ENCODE measurements around the gene CFAP410.
A peak's percentile ranks its signal among the peaks of the same experiment; 100 is the strongest.
"Not testable (repeated sequence)": the region's sequence is repeated elsewhere in the genome, so short reads cannot be mapped to it uniquely, and the experiment has no call there.

Gene CFAP410

GRCh38 chr21:44345495-44345894, 6.3 kb upstream of the CFAP410 start:
- TF ChIP-seq CTCF (IDR thresholded peaks at IDR 0.05; ENCODE audit: insufficient read depth, low read length, poor library complexity, severe bottlenecking) = no peak
- H3K4me3 ChIP-seq (replicated peaks; ENCODE audit: low read depth, low read length) = no peak overlapping the region
- no peaks in the 10 kb centered on the region for H3K36me3 ChIP-seq (ENCODE audit: control insufficient read depth, insufficient read depth, low read length)
- H3K27me3 ChIP-seq (replicated peaks; ENCODE audit: control insufficient read depth, insufficient read depth, low read length) = no peaks in the 10 kb centered on the region
- DNase-seq (ENCODE audit: extremely low read depth, insufficient read length) = no peak

- H3K27me3 ChIP-seq (replicated peaks; ENCODE audit: control insufficient read depth, insufficient read depth, low read length) = no peaks in the 10 kb centered on the region
- H3K36me3 ChIP-seq (ENCODE audit: control insufficient read depth, insufficient read depth, low read length) = no peaks in the 10 kb centered on the region
- no peak for DNase-seq (ENCODE audit: extremely low read depth, insufficient read length)
- H3K4me3 ChIP-seq (replicated peaks; ENCODE audit: low read depth, low read length) = no peak overlapping the region
- no peak for TF ChIP-seq CTCF (IDR thresholded peaks at IDR 0.05; ENCODE audit: insufficient read depth, low read length, poor library complexity, severe bottlenecking)
These were observed 5.5 kb upstream of the CFAP410 start for GRCh38 chr21:44344541-44345183.

GRCh38 chr21:44342981-44343380, 3.8 kb upstream of the CFAP410 start:
- not testable (repeated sequence) for H3K4me3 ChIP-seq (replicated peaks; ENCODE audit: low read depth, low read length); H3K36me3 ChIP-seq (ENCODE audit: control insufficient read depth, insufficient read depth, low read length); H3K27me3 ChIP-seq (replicated peaks; ENCODE audit: control insufficient read depth, insufficient read depth, low read length); DNase-seq (ENCODE audit: extremely low read depth, insufficient read length)

- H3K27me3 ChIP-seq (replicated peaks; ENCODE audit: control insufficient read depth, insufficient read depth, low read length); DNase-seq (ENCODE audit: extremely low read depth, insufficient read length); H3K4me3 ChIP-seq (replicated peaks; ENCODE audit: low read depth, low read length); H3K36me3 ChIP-seq (ENCODE audit: control insufficient read depth, insufficient read depth, low read length): not testable (repeated sequence)
These were observed 2.7 kb upstream of the CFAP410 start for GRCh38 chr21:44341726-44342458.

GRCh38 chr21:44337941-44338895, 972 bp downstream of the CFAP410 start:
- no peak for TF ChIP-seq CTCF (IDR thresholded peaks at IDR 0.05; ENCODE audit: insufficient read depth, low read length, poor library complexity, severe bottlenecking)
- H3K27me3 ChIP-seq (replicated peaks; ENCODE audit: control insufficient read depth, insufficient read depth, low read length) = no peaks in the 10 kb centered on the region
- DNase-seq (ENCODE audit: extremely low read depth, insufficient read length) = peak; percentile 48
- H3K4me3 ChIP-seq (replicated peaks; ENCODE audit: low read depth, low read length) = peak overlapping the region; percentile 54
- H3K36me3 ChIP-seq (ENCODE audit: control insufficient read depth, insufficient read depth, low read length) = no peaks in the 10 kb centered on the region; the same call in 1 of the 2 replicates

- no peak overlapping the region for H3K4me3 ChIP-seq (replicated peaks; ENCODE audit: low read depth, low read length)
- no peak for TF ChIP-seq CTCF (IDR thresholded peaks at IDR 0.05; ENCODE audit: insufficient read depth, low read length, poor library complexity, severe bottlenecking)
- H3K36me3 ChIP-seq (ENCODE audit: control insufficient read depth, insufficient read depth, low read length) = no peaks in the 10 kb centered on the region; the same call in 1 of the 2 replicates
- H3K27me3 ChIP-seq (replicated peaks; ENCODE audit: control insufficient read depth, insufficient read depth, low read length) = no peaks in the 10 kb centered on the region
- no peak for DNase-seq (ENCODE audit: extremely low read depth, insufficient read length)
These were observed 1.7 kb downstream of the CFAP410 start for GRCh38 chr21:44337449-44337848.

All from GM06990 (cell line).